ENCODE data around the gene PCP4.

PCP4 gene

DNA sequence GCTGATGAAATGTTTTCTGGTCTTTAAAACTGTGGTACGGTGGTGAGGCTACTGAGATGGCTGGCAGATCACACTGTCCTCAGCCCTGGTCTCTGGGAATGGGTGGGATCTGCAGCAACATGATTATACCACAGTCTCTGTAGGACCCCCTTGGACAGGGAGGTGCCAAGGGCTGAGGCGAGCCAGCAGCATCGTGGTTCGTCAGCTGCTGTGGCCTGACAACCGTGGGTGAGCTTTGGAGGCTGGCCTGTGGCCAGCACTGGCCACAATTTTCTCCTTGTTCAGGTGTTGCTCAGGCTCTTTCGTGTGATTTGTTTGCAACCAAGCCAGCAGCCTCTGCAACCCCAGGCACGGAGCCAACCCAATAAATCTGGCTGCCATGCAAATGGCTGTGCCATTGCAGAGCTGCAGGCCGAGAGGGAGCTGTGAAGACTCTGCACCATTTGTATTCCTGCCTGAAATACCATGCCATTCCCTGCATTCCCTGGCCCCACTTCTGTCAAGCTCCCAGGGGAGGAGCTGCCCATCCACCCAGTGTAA lies 70.9 kb downstream of the PCP4 start:
- peak overlapping the region; percentile 66 for H3K27ac ChIP-seq
- TF ChIP-seq, protein P1, sequence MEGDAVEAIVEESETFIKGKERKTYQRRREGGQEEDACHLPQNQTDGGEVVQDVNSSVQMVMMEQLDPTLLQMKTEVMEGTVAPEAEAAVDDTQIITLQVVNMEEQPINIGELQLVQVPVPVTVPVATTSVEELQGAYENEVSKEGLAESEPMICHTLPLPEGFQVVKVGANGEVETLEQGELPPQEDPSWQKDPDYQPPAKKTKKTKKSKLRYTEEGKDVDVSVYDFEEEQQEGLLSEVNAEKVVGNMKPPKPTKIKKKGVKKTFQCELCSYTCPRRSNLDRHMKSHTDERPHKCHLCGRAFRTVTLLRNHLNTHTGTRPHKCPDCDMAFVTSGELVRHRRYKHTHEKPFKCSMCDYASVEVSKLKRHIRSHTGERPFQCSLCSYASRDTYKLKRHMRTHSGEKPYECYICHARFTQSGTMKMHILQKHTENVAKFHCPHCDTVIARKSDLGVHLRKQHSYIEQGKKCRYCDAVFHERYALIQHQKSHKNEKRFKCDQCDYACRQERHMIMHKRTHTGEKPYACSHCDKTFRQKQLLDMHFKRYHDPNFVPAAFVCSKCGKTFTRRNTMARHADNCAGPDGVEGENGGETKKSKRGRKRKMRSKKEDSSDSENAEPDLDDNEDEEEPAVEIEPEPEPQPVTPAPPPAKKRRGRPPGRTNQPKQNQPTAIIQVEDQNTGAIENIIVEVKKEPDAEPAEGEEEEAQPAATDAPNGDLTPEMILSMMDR (conservative IDR thresholded peaks at IDR 0.05): no peak

DNA sequence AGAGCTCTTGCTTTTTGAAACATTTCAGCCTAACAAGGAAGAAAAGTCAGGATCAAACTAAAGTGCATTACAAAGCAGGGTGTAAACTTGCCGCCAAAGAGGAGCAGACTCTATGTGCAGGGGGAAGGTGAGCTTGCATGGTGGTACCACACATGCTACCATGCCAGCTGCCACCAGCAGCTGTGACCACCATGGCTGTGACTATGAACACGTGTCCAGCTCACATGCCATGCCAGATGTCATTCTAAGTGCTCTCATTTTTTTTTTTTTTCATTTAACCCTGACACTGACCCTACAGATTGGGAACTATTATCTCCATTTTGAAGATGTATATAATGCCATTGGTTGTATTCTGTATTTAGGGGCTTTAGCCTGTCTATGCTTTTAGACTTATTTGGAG lies 79.0 kb downstream of the PCP4 start:
- no peak overlapping the region for H3K27ac ChIP-seq
- TF ChIP-seq, protein P1 (conservative IDR thresholded peaks at IDR 0.05): no peak

DNA sequence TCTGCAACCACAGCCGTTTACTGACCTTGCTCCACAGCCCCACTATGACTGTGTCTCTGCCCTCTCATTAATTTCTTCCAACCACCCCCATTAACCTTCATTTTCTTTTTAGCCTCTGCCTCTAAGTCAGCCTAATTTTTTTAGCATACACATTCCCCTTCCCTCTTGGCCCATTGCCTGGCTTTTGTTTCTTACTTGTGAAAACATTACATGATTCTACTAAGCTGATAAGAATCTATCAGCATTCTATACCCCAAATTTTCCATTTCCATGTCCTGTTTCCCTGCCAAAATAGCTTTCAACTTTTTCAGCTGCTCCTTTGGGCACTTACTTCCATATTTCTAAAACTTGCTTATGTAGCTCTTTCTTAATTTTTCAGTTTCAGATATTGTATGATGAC lies 79.8 kb downstream of the PCP4 start:
- H3K27ac ChIP-seq: no peak overlapping the region
- TF ChIP-seq, protein P1 (conservative IDR thresholded peaks at IDR 0.05): no peak

DNA sequence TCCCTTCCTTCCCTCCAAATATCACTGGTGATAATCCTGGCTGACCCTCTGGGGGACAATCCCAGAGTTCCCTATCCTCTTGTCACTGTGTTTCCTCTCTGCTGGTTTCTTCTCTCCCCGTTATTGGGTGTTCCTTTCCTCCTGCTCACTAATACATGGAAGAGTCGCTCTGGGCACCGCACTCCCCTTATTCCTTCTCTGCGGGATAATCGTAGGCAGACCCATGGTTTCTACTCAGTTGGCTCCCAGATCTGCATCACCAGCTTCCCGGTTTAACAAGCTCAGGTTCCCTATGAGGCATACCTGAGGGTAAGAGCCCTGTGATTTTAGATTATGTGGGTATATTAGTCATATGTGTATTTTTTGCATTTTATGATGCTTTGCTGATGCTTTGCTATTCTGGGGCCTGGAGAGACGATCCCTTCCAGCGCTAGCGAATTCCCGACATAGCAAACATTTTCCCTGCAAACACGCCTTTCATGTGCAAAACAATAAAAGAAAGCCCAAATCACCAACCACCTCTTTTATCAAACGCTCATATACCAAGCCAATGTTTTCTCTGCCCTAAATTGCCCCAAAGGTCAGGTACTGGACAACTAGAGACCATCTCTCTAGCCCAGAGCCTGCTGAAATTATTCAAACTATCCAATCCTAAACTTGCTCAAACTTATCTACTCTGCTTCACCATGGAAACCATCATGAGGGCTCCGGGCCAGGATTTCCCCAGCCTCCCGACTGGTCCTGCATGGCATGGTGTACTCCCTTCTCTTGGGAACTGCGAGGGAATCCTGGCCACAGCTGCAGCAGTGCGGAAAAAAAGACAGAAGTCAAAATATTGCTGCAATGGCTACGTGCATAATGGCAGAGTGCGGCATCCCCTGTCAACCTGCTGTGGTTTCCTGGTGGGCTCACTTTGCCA lies 84.2 kb downstream of the PCP4 start:
- TF ChIP-seq, protein P1 (conservative IDR thresholded peaks at IDR 0.05): no peak
- no peak overlapping the region for H3K27ac ChIP-seq

DNA sequence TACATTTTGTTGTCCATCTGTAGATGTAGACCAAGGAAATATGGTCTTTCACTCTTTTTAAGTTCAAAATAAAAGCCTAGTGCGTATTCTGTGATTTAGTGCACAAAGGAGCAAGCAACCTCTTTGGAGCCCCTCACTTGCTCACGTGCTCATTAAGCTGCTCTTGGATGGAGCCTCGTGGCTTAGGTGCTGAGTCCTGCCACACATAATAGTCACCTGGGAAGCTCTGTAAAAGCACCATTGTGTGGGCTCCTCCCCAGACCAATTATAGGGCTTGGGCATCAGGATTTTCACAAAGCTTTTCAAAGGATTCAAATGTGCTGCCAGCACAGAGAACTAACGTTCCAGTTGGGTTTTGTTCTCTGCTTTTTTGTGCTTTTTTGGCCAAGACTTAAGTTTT lies 85.0 kb downstream of the PCP4 start:
- peak overlapping the region; percentile 74 for H3K27ac ChIP-seq
- TF ChIP-seq, protein P1 (conservative IDR thresholded peaks at IDR 0.05): no peak

DNA sequence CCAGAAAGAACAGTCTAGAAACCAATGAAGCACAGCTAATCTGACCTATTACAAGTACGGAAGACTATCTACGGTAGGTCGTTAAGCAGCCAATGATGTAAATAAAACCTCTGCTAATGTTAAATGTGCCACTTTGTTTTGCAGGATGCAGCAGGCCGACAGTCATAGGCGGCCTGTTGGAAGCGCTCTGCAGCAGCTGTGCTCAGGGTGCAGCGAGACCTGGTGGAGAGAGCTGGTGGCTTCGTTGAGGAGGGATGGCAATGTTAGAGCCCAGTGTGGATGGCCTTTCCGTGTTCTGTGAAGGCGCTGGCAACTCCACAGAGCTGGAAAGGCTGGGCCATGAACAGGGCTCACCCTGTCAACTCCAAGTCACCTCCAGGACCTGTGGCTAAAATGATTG lies 87.3 kb downstream of the PCP4 start:
- peak overlapping the region; percentile 74 for H3K27ac ChIP-seq
- TF ChIP-seq, protein P1 (conservative IDR thresholded peaks at IDR 0.05): no peak

DNA sequence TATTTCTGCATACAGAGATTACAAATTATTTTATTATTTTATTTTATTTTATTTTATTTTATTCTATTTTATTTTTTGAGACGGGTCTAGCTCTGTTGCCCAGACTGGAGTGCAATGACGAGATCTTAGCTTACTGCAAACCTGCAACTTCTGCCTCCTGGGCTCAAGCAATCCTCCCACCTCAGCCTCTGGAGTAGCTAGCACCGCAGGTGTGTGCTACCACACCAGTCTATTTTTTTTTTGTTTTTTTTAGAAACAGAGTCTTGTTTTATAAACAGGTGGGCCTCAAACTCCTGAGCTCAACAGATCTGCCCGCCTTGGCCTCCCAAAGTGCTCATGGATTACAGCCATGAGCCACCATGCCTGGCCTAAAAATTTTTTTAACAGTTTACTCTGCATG lies 88.1 kb downstream of the PCP4 start:
- TF ChIP-seq, protein P1 (conservative IDR thresholded peaks at IDR 0.05): no peak
- H3K27ac ChIP-seq: peak overlapping the region; percentile 74
